HepG2 (cell line): ENCODE measurements around the gene GDI1. TPM values are rescaled to one million over a fixed set of nuclear protein-coding genes. Genes with fewer than 3 reads are reported as not detected.
A peak's percentile ranks its signal among the peaks of the same experiment; 100 is the strongest.

Experiments used
- AKAP8 ChIP-seq: sonication (generic); formaldehyde crosslinking; IDR thresholded peaks from 2 replicates; pipeline ENCODE4 v1.5.1; 2020; ENCODE audit warnings: mild to moderate bottlenecking, missing genetic modification reagents
- CHD2 ChIP-seq: IDR thresholded peaks from 2 replicates; pipeline ENCODE4 v1.6.1; 2011; ENCODE audit warnings: low read depth, low read length, improper control_type of control experiment
- CREM ChIP-seq, 2 experiments: sonication (generic) in 1 of 2; formaldehyde crosslinking in 1 of 2; IDR thresholded peaks; 2 replicates each; pipeline versions ENCODE4 v1.4.0 to v1.6.1; 2016 to 2020; ENCODE audit warnings: antibody characterized with exemption in 1 of 2, mild to moderate bottlenecking in 1 of 2, missing genetic modification reagents in 1 of 2
- FOXO4 ChIP-seq: sonication (generic); formaldehyde crosslinking; conservative IDR thresholded peaks from 2 replicates; pipeline ENCODE4 v1.8.1; 2023; ENCODE audit warnings: missing genetic modification reagents
- MEIS2 ChIP-seq: sonication (generic); formaldehyde crosslinking; IDR thresholded peaks from 2 replicates; pipeline ENCODE4 v1.9.0; 2021; ENCODE audit warnings: mild to moderate bottlenecking, missing genetic modification reagents
- PHF20 ChIP-seq: sonication (generic); formaldehyde crosslinking; IDR thresholded peaks from 2 replicates; pipeline ENCODE4 v1.5.0; 2020; ENCODE audit warnings: mild to moderate bottlenecking, missing genetic modification reagents
- SP1 ChIP-seq, 2 experiments: fragments of 450-650 bp in 1 of 2; sonication (generic) in 1 of 2; formaldehyde crosslinking in 1 of 2; IDR thresholded peaks; 2 replicates each; pipeline versions ENCODE4 v1.4.0 to v1.6.1; 2016 to 2020; ENCODE audit warnings: missing genetic modification reagents in 1 of 2
- WIZ ChIP-seq: sonication (generic); formaldehyde crosslinking; IDR thresholded peaks from 2 replicates; pipeline ENCODE4 v1.5.1; 2020; ENCODE audit warnings: mild to moderate bottlenecking, missing genetic modification reagents
- ZNF253 ChIP-seq: sonication (generic); formaldehyde crosslinking; IDR thresholded peaks from 2 replicates; pipeline ENCODE4 v1.8.0; 2022; ENCODE audit warnings: mild to moderate bottlenecking, missing genetic modification reagents, borderline replicate concordance
- ZNF484 ChIP-seq: sonication (generic); formaldehyde crosslinking; IDR thresholded peaks from 2 replicates; pipeline ENCODE4 v1.5.1; 2020; ENCODE audit warnings: mild to moderate bottlenecking, low read depth, missing genetic modification reagents, borderline replicate concordance
- ZNF512B ChIP-seq: sonication (generic); formaldehyde crosslinking; IDR thresholded peaks from 2 replicates; pipeline ENCODE4 v1.5.1; 2020; ENCODE audit warnings: missing genetic modification reagents, mild to moderate bottlenecking, borderline replicate concordance
- ZNF790 ChIP-seq: sonication (generic); formaldehyde crosslinking; IDR thresholded peaks from 2 replicates; pipeline ENCODE4 v1.8.0; 2022; ENCODE audit warnings: missing genetic modification reagents, mild to moderate bottlenecking, borderline replicate concordance
- polyA plus RNA-seq, 8 experiments: library from polyadenylated mRNA; depleted of rRNA in 3 of 8; stranded (reverse) in 7 of 8; unstranded in 1 of 8; fragments of >200 nt; fragmentation: Illumina TruSeq in 4 of 8; extraction: Trizol in 4 of 8; gene quantifications; 2 replicates each; pipeline versions ENCODE4 v1.2.1 to v1.2.3, GENCODE V29; 2011 to 2016; ENCODE audit warnings: low read depth in 4 of 8, missing spikeins in 1 of 8, mixed read lengths in 1 of 8; ENCODE audit not compliant: insufficient read depth in 1 of 8
- total RNA-seq, 5 experiments: library from RNA; depleted of rRNA; stranded (reverse); fragments of >200 nt; fragmentation: Illumina TruSeq; extraction: Trizol; gene quantifications; 2 replicates each; pipeline ENCODE4 v1.2.3, GENCODE V29; 2016; ENCODE audit warnings: low read depth in 1 of 5
- TF ChIP-seq, protein P1 (sequence below): sonication (generic); formaldehyde crosslinking; IDR thresholded peaks from 2 replicates; pipeline ENCODE4 v1.4.0; 2020; ENCODE audit warnings: mild to moderate bottlenecking, missing genetic modification reagents
- TF ChIP-seq, protein P2 (sequence below): sonication (generic); formaldehyde crosslinking; IDR thresholded peaks from 2 replicates; pipeline ENCODE4 v1.8.0; 2022; ENCODE audit warnings: mild to moderate bottlenecking, missing genetic modification reagents
- TF ChIP-seq, protein P3 (sequence below): sonication (generic); formaldehyde crosslinking; IDR thresholded peaks from 2 replicates; pipeline ENCODE4 v1.4.0; 2020; ENCODE audit warnings: missing genetic modification reagents
- TF ChIP-seq, protein P4 (sequence below): sonication (generic); formaldehyde crosslinking; IDR thresholded peaks from 2 replicates; pipeline ENCODE4 v1.9.0; 2021; ENCODE audit warnings: missing genetic modification reagents, borderline replicate concordance

Gene GDI1
- total and polyA plus RNA-seq, 2 of the 13 experiments (the other 11 are each of a cell fraction or from before 2014, with no cell fraction given) = 17.4 to 105 TPM

DNA sequence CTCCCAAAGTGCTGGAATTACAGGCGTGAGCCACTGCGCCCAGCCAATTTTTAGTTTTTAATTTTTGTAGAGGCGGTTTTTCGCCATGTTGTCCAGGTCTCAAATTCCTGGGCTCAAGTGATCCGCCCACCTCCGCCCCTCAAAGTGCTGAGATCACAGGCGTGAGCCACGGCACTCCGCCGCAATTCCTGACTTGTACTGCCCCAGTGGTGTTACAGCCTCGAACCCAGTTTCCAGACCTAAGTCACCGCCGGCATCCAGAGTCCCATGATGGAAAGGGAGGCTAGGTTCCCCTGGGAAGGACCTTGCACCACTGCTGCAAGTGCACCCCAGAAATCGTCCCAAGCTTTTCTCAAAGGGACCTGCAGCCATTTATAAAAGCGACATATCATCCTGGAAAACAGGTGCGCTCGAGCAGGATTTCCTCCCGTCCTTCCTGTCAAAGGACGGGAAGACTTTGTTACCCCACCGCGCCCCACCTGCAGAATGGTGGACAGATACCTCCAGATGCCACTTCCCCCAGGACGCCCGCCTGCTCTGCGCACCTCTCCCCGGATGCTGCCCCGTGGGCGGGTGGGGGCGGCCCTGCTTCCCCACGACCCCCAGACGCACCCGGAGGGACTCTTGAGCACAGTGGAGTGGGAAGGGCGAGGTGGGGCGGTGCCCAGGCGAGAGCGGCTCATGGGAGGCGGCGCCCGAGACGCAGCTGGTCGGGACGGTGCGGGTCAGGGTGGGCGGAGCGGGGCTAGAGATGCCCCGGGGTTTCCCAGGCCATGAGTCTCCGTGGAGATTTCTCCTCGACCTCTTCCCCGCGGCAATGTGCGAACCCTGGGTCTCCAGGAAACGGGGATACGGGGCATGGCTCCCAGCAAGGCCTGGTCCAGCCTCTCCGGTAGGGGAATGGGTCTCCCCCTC is 39.7 kb upstream of the GDI1 start (continued):
- TF ChIP-seq CHD2 (no peak), CREM (IDR thresholded peaks at IDR 0.05) (no peak), CREM (CRISPR knock-in tag; IDR thresholded peaks at IDR 0.05) (no peak), MEIS2 (CRISPR knock-in tag) (no peak), ZNF512B (CRISPR knock-in tag) (no peak), ZNF253 (no peak), ZNF790 (0 out of 2 replicates have a peak, but pooled peaks have one; percentile 35), FOXO4 (CRISPR knock-in tag) (no peak), WIZ (CRISPR knock-in tag) (no peak), AKAP8 (CRISPR knock-in tag) (0 out of 2 replicates have a peak, but pooled peaks have one; percentile 4), PHF20 (CRISPR knock-in tag) (no peak), ZNF484 (CRISPR knock-in tag) (no peak), SP1 (IDR thresholded peaks at IDR 0.05) (no peak), SP1 (CRISPR knock-in tag; IDR thresholded peaks at IDR 0.05) (no peak; the same call in 1 of the 2 replicates)
- TF ChIP-seq, protein P1, sequence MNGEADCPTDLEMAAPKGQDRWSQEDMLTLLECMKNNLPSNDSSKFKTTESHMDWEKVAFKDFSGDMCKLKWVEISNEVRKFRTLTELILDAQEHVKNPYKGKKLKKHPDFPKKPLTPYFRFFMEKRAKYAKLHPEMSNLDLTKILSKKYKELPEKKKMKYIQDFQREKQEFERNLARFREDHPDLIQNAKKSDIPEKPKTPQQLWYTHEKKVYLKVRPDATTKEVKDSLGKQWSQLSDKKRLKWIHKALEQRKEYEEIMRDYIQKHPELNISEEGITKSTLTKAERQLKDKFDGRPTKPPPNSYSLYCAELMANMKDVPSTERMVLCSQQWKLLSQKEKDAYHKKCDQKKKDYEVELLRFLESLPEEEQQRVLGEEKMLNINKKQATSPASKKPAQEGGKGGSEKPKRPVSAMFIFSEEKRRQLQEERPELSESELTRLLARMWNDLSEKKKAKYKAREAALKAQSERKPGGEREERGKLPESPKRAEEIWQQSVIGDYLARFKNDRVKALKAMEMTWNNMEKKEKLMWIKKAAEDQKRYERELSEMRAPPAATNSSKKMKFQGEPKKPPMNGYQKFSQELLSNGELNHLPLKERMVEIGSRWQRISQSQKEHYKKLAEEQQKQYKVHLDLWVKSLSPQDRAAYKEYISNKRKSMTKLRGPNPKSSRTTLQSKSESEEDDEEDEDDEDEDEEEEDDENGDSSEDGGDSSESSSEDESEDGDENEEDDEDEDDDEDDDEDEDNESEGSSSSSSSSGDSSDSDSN (CRISPR knock-in tag) = peak; percentile 28; the same call in 1 of the 2 replicates
- TF ChIP-seq, protein P2, sequence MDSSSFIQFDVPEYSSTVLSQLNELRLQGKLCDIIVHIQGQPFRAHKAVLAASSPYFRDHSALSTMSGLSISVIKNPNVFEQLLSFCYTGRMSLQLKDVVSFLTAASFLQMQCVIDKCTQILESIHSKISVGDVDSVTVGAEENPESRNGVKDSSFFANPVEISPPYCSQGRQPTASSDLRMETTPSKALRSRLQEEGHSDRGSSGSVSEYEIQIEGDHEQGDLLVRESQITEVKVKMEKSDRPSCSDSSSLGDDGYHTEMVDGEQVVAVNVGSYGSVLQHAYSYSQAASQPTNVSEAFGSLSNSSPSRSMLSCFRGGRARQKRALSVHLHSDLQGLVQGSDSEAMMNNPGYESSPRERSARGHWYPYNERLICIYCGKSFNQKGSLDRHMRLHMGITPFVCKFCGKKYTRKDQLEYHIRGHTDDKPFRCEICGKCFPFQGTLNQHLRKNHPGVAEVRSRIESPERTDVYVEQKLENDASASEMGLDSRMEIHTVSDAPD (CRISPR knock-in tag) = no peak
- TF ChIP-seq, protein P3, sequence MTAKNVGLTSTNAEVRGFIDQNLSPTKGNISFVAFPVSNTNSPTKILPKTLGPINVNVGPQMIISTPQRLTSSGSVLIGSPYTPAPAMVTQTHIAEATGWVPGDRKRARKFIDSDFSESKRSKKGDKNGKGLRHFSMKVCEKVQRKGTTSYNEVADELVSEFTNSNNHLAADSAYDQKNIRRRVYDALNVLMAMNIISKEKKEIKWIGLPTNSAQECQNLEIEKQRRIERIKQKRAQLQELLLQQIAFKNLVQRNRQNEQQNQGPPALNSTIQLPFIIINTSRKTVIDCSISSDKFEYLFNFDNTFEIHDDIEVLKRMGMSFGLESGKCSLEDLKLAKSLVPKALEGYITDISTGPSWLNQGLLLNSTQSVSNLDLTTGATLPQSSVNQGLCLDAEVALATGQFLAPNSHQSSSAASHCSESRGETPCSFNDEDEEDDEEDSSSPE (CRISPR knock-in tag) = no peak
- TF ChIP-seq, protein P4, sequence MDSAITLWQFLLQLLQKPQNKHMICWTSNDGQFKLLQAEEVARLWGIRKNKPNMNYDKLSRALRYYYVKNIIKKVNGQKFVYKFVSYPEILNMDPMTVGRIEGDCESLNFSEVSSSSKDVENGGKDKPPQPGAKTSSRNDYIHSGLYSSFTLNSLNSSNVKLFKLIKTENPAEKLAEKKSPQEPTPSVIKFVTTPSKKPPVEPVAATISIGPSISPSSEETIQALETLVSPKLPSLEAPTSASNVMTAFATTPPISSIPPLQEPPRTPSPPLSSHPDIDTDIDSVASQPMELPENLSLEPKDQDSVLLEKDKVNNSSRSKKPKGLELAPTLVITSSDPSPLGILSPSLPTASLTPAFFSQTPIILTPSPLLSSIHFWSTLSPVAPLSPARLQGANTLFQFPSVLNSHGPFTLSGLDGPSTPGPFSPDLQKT (CRISPR knock-in tag) = no peak
